ENCODE results near the gene ZSWIM9. TPM values are rescaled to one million over a fixed set of nuclear protein-coding genes. Genes with fewer than 3 reads are reported as not detected.

ZSWIM9 gene
- polyA plus RNA-seq, 1 donor from 2014 or later = 2.6 TPM

- TF ChIP-seq MXI1 (conservative IDR thresholded peaks at IDR 0.05; ENCODE audit: poor library complexity, severe bottlenecking) = no peak
- no peaks in the 10 kb centered on the region for H3K9me2 ChIP-seq (ENCODE audit: insufficient read depth, low read length)
- H3K9ac ChIP-seq (ENCODE audit: low read length) = peak overlapping the region; percentile 64
- H3K79me2 ChIP-seq (replicated peaks; ENCODE audit: insufficient read depth, low read length) = no peaks in the 10 kb centered on the region
- H3K4me2 ChIP-seq (ENCODE audit: low read length) = peak overlapping the region; percentile 71
- H3K27ac ChIP-seq (ENCODE audit: low read length) = peak overlapping the region; percentile 90
- peak overlapping the region; percentile 70 for H3K4me3 ChIP-seq (ENCODE audit: low read length)
- peak overlapping the region; percentile 16 for H2AFZ ChIP-seq (ENCODE audit: low read depth, low read length)
- no peaks in the 10 kb centered on the region for H3K36me3 ChIP-seq (ENCODE audit: insufficient read depth, low read length)
- no peaks in the 10 kb centered on the region for H4K20me1 ChIP-seq (ENCODE audit: insufficient read depth)
- H3K27me3 ChIP-seq (ENCODE audit: insufficient read depth, low read depth, low read length) = no peaks in the 10 kb centered on the region
- peaks cover 5% of the 10 kb centered on the region for H3F3A ChIP-seq (ENCODE audit: insufficient read depth, low read length, poor library complexity, severe bottlenecking)
- no peaks in the 10 kb centered on the region for H3K9me3 ChIP-seq (ENCODE audit: low read length)
Measured at GRCh38 chr19:48203222-48203793, 32.8 kb downstream of the ZSWIM9 start.

GRCh38 chr19:48203794-48204628, 33.5 kb downstream of the ZSWIM9 start:
- H3K36me3 ChIP-seq (ENCODE audit: insufficient read depth, low read length) = no peaks in the 10 kb centered on the region
- H3K9ac ChIP-seq (ENCODE audit: low read length) = peak overlapping the region; percentile 64
- H3K9me3 ChIP-seq (ENCODE audit: low read length) = no peaks in the 10 kb centered on the region
- H3K4me2 ChIP-seq (ENCODE audit: low read length) = peak overlapping the region; percentile 89
- no peaks in the 10 kb centered on the region for H3K79me2 ChIP-seq (replicated peaks; ENCODE audit: insufficient read depth, low read length)
- peaks cover 5% of the 10 kb centered on the region for H3F3A ChIP-seq (ENCODE audit: insufficient read depth, low read length, poor library complexity, severe bottlenecking)
- H3K4me3 ChIP-seq (ENCODE audit: low read length) = peak overlapping the region; percentile 70
- no peaks in the 10 kb centered on the region for H3K9me2 ChIP-seq (ENCODE audit: insufficient read depth, low read length)
- H3K27ac ChIP-seq (ENCODE audit: low read length) = peak overlapping the region; percentile 90
- peak overlapping the region; percentile 16 for H2AFZ ChIP-seq (ENCODE audit: low read depth, low read length)
- no peaks in the 10 kb centered on the region for H4K20me1 ChIP-seq (ENCODE audit: insufficient read depth)
- no peaks in the 10 kb centered on the region for H3K27me3 ChIP-seq (ENCODE audit: insufficient read depth, low read depth, low read length)
- TF ChIP-seq POLR2AphosphoS5 (IDR thresholded peaks at IDR 0.05) = peak; percentile 62
- TF ChIP-seq MXI1 (conservative IDR thresholded peaks at IDR 0.05; ENCODE audit: poor library complexity, severe bottlenecking) = peak; percentile 85
- no peak for TF ChIP-seq EZH2 (IDR thresholded peaks at IDR 0.05; ENCODE audit: borderline replicate concordance, insufficient read depth, low read length, poor library complexity, severe bottlenecking)
- TF ChIP-seq EP300 (conservative IDR thresholded peaks at IDR 0.05; ENCODE audit: poor library complexity, severe bottlenecking) = peak; percentile 40
- TF ChIP-seq TAF1 (IDR thresholded peaks at IDR 0.05; ENCODE audit: low read depth) = peak; percentile 65
- TF ChIP-seq CTCF (IDR thresholded peaks at IDR 0.05; ENCODE audit: poor library complexity, severe bottlenecking) = no peak
- TF ChIP-seq REST (IDR thresholded peaks at IDR 0.05; ENCODE audit: borderline replicate concordance) = peak; percentile 74
